Measurements from ENCODE around the gene CLIC1.

DNA sequence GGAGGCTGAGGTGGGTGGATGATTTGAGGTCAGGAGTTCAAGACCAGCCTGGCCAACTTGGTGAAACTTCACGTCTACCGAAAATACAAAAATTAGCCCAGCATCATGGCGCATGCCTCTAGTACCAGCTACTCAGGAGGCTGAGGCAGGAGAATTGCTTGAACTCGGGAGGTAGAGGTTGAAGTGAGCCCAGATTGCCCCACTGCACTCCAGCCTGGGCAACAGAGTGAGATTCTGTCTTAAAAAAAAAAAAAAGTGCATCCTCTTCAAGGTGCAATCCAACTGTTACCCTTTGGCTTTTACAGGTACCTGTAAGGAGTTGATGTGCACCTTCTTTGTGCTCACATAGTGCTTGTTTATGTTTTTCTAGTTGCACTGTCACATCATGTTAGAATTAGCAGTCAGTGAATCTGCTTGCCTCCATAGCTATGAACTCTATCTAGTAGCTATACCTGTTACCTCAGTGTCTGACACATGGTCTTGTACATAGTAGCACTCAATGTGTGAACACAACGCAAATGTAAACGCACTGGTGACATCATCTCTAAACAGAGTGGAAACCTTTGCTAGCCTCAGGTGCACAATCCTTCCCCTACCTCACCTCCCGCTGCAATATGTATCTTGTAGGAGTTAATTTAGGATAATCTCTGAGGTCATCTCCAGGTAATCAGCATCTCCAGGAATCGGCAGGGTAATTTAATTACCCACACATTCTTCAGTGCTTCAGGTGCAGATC, 13.1 kb upstream of the CLIC1 start:
- TF ChIP-seq, protein P1, sequence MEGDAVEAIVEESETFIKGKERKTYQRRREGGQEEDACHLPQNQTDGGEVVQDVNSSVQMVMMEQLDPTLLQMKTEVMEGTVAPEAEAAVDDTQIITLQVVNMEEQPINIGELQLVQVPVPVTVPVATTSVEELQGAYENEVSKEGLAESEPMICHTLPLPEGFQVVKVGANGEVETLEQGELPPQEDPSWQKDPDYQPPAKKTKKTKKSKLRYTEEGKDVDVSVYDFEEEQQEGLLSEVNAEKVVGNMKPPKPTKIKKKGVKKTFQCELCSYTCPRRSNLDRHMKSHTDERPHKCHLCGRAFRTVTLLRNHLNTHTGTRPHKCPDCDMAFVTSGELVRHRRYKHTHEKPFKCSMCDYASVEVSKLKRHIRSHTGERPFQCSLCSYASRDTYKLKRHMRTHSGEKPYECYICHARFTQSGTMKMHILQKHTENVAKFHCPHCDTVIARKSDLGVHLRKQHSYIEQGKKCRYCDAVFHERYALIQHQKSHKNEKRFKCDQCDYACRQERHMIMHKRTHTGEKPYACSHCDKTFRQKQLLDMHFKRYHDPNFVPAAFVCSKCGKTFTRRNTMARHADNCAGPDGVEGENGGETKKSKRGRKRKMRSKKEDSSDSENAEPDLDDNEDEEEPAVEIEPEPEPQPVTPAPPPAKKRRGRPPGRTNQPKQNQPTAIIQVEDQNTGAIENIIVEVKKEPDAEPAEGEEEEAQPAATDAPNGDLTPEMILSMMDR (IDR thresholded peaks at IDR 0.05) = no peak
- TF ChIP-seq POLR2A (IDR thresholded peaks at IDR 0.05) = no peak

All from sigmoid colon (tissue), 3 donors.